ENCODE measurements around the gene URB1.

Gene URB1

GRCh38 chr21:32425628-32426027 lies 32.8 kb upstream of the URB1 start:
- no peak overlapping the region for H2AFZ ChIP-seq (ENCODE audit: low read depth, low read length, severe bottlenecking)
- H3F3A ChIP-seq (ENCODE audit: insufficient read depth), result no peaks in the 10 kb centered on the region
- no peak overlapping the region for H3K9ac ChIP-seq (ENCODE audit: low read length)
- H3K9me2 ChIP-seq (replicated peaks; ENCODE audit: insufficient read depth, low read length), result no peaks in the 10 kb centered on the region
- H3K4me3 ChIP-seq (ENCODE audit: insufficient read depth, low read length, poor library complexity, severe bottlenecking), result no peak overlapping the region
- no peak overlapping the region for H3K4me2 ChIP-seq (ENCODE audit: low read depth, low read length, poor library complexity, severe bottlenecking)
- H4K20me1 ChIP-seq (ENCODE audit: low read depth, low read length), result no peaks in the 10 kb centered on the region
- no peaks in the 10 kb centered on the region for H3K79me2 ChIP-seq (ENCODE audit: insufficient read depth, low read length)
- no peaks in the 10 kb centered on the region for H3K27me3 ChIP-seq (ENCODE audit: low read length)
- TF ChIP-seq EZH2phosphoT487 (conservative IDR thresholded peaks at IDR 0.05; ENCODE audit: low read length) (no peak), CTCF (IDR thresholded peaks at IDR 0.05; ENCODE audit: insufficient read depth, low read length, poor library complexity, severe bottlenecking) (no peak)
- H3K9me3 ChIP-seq (ENCODE audit: insufficient read depth, low read length), result no peaks in the 10 kb centered on the region
- H3K27ac ChIP-seq (ENCODE audit: low read depth, low read length), result no peak overlapping the region
- H3K36me3 ChIP-seq (ENCODE audit: low read length), result no peaks in the 10 kb centered on the region

- Histone ChIP-seq H3K4me2 (ENCODE audit: low read depth, low read length, poor library complexity, severe bottlenecking) (no peak overlapping the region), H3K79me2 (ENCODE audit: insufficient read depth, low read length) (no peaks in the 10 kb centered on the region), H3K9me2 (replicated peaks; ENCODE audit: insufficient read depth, low read length) (no peaks in the 10 kb centered on the region), H3K36me3 (ENCODE audit: low read length) (no peaks in the 10 kb centered on the region), H3K9me3 (ENCODE audit: insufficient read depth, low read length) (no peaks in the 10 kb centered on the region), H3K9ac (ENCODE audit: low read length) (no peak overlapping the region), H3K27me3 (ENCODE audit: low read length) (no peaks in the 10 kb centered on the region), H3F3A (ENCODE audit: insufficient read depth) (no peaks in the 10 kb centered on the region), H3K4me3 (ENCODE audit: insufficient read depth, low read length, poor library complexity, severe bottlenecking) (no peak overlapping the region), H4K20me1 (ENCODE audit: low read depth, low read length) (no peaks in the 10 kb centered on the region), H3K27ac (ENCODE audit: low read depth, low read length) (no peak overlapping the region), H2AFZ (ENCODE audit: low read depth, low read length, severe bottlenecking) (no peak overlapping the region)
- TF ChIP-seq EZH2phosphoT487 (conservative IDR thresholded peaks at IDR 0.05; ENCODE audit: low read length), result no peak
- TF ChIP-seq CTCF (IDR thresholded peaks at IDR 0.05; ENCODE audit: insufficient read depth, low read length, poor library complexity, severe bottlenecking), result no peak
Observed at GRCh38 chr21:32424674-32425073, 31.9 kb upstream of the URB1 start.

GRCh38 chr21:32424191-32424535 lies 31.4 kb upstream of the URB1 start:
- no peaks in the 10 kb centered on the region for H3K9me3 ChIP-seq (ENCODE audit: insufficient read depth, low read length)
- H3K4me2 ChIP-seq (ENCODE audit: low read depth, low read length, poor library complexity, severe bottlenecking), result no peak overlapping the region
- no peaks in the 10 kb centered on the region for H3K27me3 ChIP-seq (ENCODE audit: low read length)
- no peak overlapping the region for H3K27ac ChIP-seq (ENCODE audit: low read depth, low read length)
- TF ChIP-seq CTCF (IDR thresholded peaks at IDR 0.05; ENCODE audit: insufficient read depth, low read length, poor library complexity, severe bottlenecking), result no peak
- TF ChIP-seq EZH2phosphoT487 (conservative IDR thresholded peaks at IDR 0.05; ENCODE audit: low read length), result no peak
- H3K4me3 ChIP-seq (ENCODE audit: insufficient read depth, low read length, poor library complexity, severe bottlenecking), result no peak overlapping the region
- H3K36me3 ChIP-seq (ENCODE audit: low read length), result no peaks in the 10 kb centered on the region
- no peak overlapping the region for H2AFZ ChIP-seq (ENCODE audit: low read depth, low read length, severe bottlenecking)
- H3K9ac ChIP-seq (ENCODE audit: low read length), result no peak overlapping the region
- H3K79me2 ChIP-seq (ENCODE audit: insufficient read depth, low read length), result no peaks in the 10 kb centered on the region
- no peaks in the 10 kb centered on the region for H3K9me2 ChIP-seq (replicated peaks; ENCODE audit: insufficient read depth, low read length)
- H3F3A ChIP-seq (ENCODE audit: insufficient read depth), result no peaks in the 10 kb centered on the region
- H4K20me1 ChIP-seq (ENCODE audit: low read depth, low read length), result no peaks in the 10 kb centered on the region
